ENCODE measurements around the gene MYLK2.

DNA sequence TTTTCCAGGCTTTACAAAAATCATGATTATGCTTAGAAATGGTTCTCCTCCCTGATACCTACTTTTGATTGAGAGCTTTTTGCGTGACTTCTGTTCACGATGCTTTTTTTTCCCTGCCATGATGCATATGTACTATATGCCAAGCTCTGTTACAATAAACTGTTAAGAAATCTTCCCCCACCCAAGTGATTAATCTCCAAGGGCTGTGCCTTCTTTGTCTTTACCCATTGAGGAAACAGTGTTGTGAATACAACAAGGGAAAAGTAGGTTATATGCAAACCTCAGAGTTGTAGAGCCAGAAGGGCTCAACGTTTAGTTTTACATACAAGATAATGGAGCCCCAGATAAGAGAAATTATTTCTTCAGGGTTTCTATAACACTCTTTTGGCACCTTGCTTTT is 34.1 kb upstream of the MYLK2 start:
- TF ChIP-seq, protein P1, sequence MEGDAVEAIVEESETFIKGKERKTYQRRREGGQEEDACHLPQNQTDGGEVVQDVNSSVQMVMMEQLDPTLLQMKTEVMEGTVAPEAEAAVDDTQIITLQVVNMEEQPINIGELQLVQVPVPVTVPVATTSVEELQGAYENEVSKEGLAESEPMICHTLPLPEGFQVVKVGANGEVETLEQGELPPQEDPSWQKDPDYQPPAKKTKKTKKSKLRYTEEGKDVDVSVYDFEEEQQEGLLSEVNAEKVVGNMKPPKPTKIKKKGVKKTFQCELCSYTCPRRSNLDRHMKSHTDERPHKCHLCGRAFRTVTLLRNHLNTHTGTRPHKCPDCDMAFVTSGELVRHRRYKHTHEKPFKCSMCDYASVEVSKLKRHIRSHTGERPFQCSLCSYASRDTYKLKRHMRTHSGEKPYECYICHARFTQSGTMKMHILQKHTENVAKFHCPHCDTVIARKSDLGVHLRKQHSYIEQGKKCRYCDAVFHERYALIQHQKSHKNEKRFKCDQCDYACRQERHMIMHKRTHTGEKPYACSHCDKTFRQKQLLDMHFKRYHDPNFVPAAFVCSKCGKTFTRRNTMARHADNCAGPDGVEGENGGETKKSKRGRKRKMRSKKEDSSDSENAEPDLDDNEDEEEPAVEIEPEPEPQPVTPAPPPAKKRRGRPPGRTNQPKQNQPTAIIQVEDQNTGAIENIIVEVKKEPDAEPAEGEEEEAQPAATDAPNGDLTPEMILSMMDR (IDR thresholded peaks at IDR 0.05) = no peak
- TF ChIP-seq POLR2A (IDR thresholded peaks at IDR 0.05) = no peak
